Loucy (cell line): ENCODE data around the gene CHCHD6.

Experiments
- H2AFZ ChIP-seq: fragments of 200-600 bp; sonication (generic); 2 replicates; pipeline ENCODE4 v1.6.0; 2016; ENCODE audit warnings: antibody characterized with exemption, mild to moderate bottlenecking, low read length, moderate library complexity
- H3F3A ChIP-seq: fragments of 200-600 bp; 2 replicates; pipeline ENCODE4 v1.6.0; 2016; ENCODE audit warnings: antibody characterized with exemption, low read depth, mild to moderate bottlenecking
- H3K27me3 ChIP-seq: fragments of 200-600 bp; sonication (generic); 2 replicates; pipeline ENCODE4 v1.6.1; 2014; ENCODE audit warnings: low read length, mild to moderate bottlenecking; ENCODE audit not compliant: insufficient read depth, poor library complexity, severe bottlenecking
- H3K36me3 ChIP-seq: fragments of 200-600 bp; sonication (generic); 2 replicates; pipeline ENCODE4 v1.6.1; 2016; ENCODE audit warnings: low read length; ENCODE audit not compliant: insufficient read depth
- H3K4me1 ChIP-seq: fragments of 200-600 bp; sonication (generic); 2 replicates; pipeline ENCODE4 v1.5.1; 2014; ENCODE audit warnings: low read length, mild to moderate bottlenecking; ENCODE audit not compliant: insufficient read depth, poor library complexity, severe bottlenecking
- H3K4me2 ChIP-seq: fragments of 200-600 bp; sonication (generic); 2 replicates; pipeline ENCODE4 v1.6.0; 2014; ENCODE audit warnings: antibody characterized with exemption, low read length, low read depth, mild to moderate bottlenecking; ENCODE audit not compliant: poor library complexity, severe bottlenecking
- H3K4me3 ChIP-seq: fragments of 200-600 bp; sonication (generic); 2 replicates; pipeline ENCODE4 v1.5.1; 2014; ENCODE audit warnings: low read length, mild to moderate bottlenecking, mixed read lengths; ENCODE audit not compliant: poor library complexity, severe bottlenecking
- H3K79me2 ChIP-seq: fragments of 200-600 bp; sonication (generic); 2 replicates; pipeline ENCODE4 v1.6.1; 2014; ENCODE audit warnings: low read length; ENCODE audit not compliant: insufficient read depth
- H3K9ac ChIP-seq: fragments of 200-600 bp; sonication (generic); 2 replicates; pipeline ENCODE4 v1.6.0; 2014; ENCODE audit warnings: mild to moderate bottlenecking, low read depth, low read length, moderate library complexity; ENCODE audit not compliant: poor library complexity, severe bottlenecking
- H3K9me2 ChIP-seq: fragments of 200-600 bp; sonication (generic); replicated peaks from 2 replicates; pipeline ENCODE4 v1.6.1; 2016; ENCODE audit warnings: low read depth, low read length, mixed read lengths
- H3K9me3 ChIP-seq: fragments of 200-600 bp; sonication (generic); 2 replicates; pipeline ENCODE4 v1.6.1; 2014; ENCODE audit warnings: mild to moderate bottlenecking, antibody characterized with exemption, low read length, low read depth; ENCODE audit not compliant: insufficient read depth
- H4K20me1 ChIP-seq: fragments of 200-600 bp; sonication (generic); 2 replicates; pipeline ENCODE4 v1.6.0; 2014; ENCODE audit warnings: antibody characterized with exemption, low read length, mild to moderate bottlenecking; ENCODE audit not compliant: insufficient read depth, poor library complexity, severe bottlenecking
- EZH2phosphoT487 ChIP-seq: fragments of 200-600 bp; IDR thresholded peaks from 2 replicates; pipeline ENCODE4 v1.6.1; 2018; ENCODE audit warnings: antibody characterized with exemption, mild to moderate bottlenecking, moderate library complexity, borderline replicate concordance
- TF ChIP-seq, protein P1 (sequence below): fragments of 200-600 bp; sonication (generic); conservative IDR thresholded peaks from 2 replicates; pipeline ENCODE4 v1.5.1; 2014; ENCODE audit warnings: mild to moderate bottlenecking, antibody characterized with exemption, low read length

CHCHD6 gene

DNA sequence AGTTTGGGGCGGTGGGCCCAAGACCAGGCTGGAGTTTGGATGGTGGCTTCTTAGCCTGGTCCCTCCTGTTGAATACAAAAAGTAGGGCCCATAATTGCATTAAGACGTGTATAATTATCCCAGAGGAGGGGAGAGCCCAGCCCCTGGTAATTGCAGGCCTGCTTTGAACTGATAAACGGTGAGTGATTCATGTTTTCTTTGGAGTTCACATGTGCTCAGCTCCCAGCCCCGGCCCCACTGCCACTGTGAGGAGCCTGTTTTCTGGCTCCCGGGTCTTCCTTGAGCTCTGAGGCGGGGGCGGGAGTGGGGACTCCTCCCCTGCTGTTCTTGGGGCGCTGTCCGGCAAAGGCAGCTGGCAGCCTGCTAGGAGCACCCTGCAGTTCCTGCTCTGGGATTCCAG lies 282.0 kb downstream of the CHCHD6 start:
- peak overlapping the region; percentile 87 for H3K4me2 ChIP-seq
- peaks cover 4% of the 10 kb centered on the region; the same call in 1 of the 2 replicates for H3K36me3 ChIP-seq
- TF ChIP-seq, protein P1, sequence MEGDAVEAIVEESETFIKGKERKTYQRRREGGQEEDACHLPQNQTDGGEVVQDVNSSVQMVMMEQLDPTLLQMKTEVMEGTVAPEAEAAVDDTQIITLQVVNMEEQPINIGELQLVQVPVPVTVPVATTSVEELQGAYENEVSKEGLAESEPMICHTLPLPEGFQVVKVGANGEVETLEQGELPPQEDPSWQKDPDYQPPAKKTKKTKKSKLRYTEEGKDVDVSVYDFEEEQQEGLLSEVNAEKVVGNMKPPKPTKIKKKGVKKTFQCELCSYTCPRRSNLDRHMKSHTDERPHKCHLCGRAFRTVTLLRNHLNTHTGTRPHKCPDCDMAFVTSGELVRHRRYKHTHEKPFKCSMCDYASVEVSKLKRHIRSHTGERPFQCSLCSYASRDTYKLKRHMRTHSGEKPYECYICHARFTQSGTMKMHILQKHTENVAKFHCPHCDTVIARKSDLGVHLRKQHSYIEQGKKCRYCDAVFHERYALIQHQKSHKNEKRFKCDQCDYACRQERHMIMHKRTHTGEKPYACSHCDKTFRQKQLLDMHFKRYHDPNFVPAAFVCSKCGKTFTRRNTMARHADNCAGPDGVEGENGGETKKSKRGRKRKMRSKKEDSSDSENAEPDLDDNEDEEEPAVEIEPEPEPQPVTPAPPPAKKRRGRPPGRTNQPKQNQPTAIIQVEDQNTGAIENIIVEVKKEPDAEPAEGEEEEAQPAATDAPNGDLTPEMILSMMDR = no peak
- no peak overlapping the region for H3K9ac ChIP-seq
- H3K79me2 ChIP-seq = peaks cover 10% of the 10 kb centered on the region; the same call in 1 of the 2 replicates
- no peaks in the 10 kb centered on the region for H3F3A ChIP-seq
- H3K4me3 ChIP-seq = no peak overlapping the region
- no peak overlapping the region for H2AFZ ChIP-seq
- no peaks in the 10 kb centered on the region for H3K9me3 ChIP-seq
- H3K9me2 ChIP-seq = no peaks in the 10 kb centered on the region
- peaks cover 3% of the 10 kb centered on the region for H3K4me1 ChIP-seq
- H3K27me3 ChIP-seq = no peaks in the 10 kb centered on the region
- peaks cover 30% of the 10 kb centered on the region for H4K20me1 ChIP-seq

DNA sequence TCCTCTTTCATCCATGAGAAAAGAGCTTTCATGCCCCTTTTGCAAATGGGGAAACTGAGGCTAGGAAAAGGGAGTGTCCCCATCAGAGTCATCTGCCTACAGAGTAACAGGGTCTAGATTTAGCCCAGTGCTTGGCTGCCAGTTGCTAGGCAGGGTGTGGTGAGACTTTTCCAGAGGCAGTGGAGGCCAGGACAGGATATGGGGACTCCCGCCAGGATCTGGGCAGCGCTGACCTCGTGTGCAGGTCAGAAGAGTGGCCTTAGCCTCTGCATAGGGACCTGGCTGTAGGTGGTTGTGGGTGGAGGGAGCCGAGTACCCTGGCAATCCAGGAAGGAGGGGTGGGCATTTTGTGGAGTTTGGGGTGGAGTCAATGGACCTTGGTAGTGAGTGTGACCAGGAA lies 283.1 kb downstream of the CHCHD6 start:
- Histone ChIP-seq H3K9me2 (no peaks in the 10 kb centered on the region), H2AFZ (no peak overlapping the region), H3K79me2 (peaks cover 10% of the 10 kb centered on the region; the same call in 1 of the 2 replicates), H3K9ac (no peak overlapping the region), H3K4me2 (no peak overlapping the region), H3K9me3 (no peaks in the 10 kb centered on the region), H3K4me3 (no peak overlapping the region), H3F3A (no peaks in the 10 kb centered on the region), H3K4me1 (peaks cover 3% of the 10 kb centered on the region), H3K36me3 (peaks cover 4% of the 10 kb centered on the region; the same call in 1 of the 2 replicates), H4K20me1 (peaks cover 30% of the 10 kb centered on the region), H3K27me3 (no peaks in the 10 kb centered on the region)
- no peak for TF ChIP-seq EZH2phosphoT487
- TF ChIP-seq, protein P1 = no peak

DNA sequence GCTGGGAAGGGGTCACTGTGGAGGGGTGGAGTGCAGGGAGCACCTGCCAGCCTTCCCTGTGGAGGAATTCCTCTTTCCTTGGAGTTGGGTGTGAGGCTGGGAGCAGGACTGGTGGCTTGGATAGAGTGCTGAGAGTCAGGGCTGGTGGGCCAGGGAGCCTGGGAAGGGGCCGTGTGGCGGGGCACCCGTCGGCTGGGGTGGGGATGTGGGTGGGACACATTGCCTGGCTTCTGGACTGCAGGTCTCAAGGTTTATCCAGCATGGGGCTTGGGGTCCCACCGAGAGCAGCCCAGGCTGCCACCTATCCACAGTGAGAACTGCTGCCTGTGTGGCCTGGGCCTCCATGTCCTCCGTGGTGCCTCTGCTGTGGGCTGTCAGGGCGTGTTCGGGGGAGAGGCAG lies 283.6 kb downstream of the CHCHD6 start:
- peaks cover 30% of the 10 kb centered on the region for H4K20me1 ChIP-seq
- no peaks in the 10 kb centered on the region for H3K9me3 ChIP-seq
- H3K9ac ChIP-seq = no peak overlapping the region
- peaks cover 4% of the 10 kb centered on the region; the same call in 1 of the 2 replicates for H3K36me3 ChIP-seq
- no peak overlapping the region for H3K4me3 ChIP-seq
- peaks cover 3% of the 10 kb centered on the region for H3K4me1 ChIP-seq
- TF ChIP-seq, protein P1 = no peak
- no peak for TF ChIP-seq EZH2phosphoT487
- peaks cover 10% of the 10 kb centered on the region; the same call in 1 of the 2 replicates for H3K79me2 ChIP-seq
- H2AFZ ChIP-seq = no peak overlapping the region
- no peaks in the 10 kb centered on the region for H3F3A ChIP-seq
- H3K27me3 ChIP-seq = no peaks in the 10 kb centered on the region
- H3K9me2 ChIP-seq = no peaks in the 10 kb centered on the region
- no peak overlapping the region for H3K4me2 ChIP-seq
